Epithelial cell of proximal tubule (primary cell): Measurements from ENCODE around the gene VCAM1. TPM values are rescaled to one million over a fixed set of nuclear protein-coding genes. Genes with fewer than 3 reads are reported as not detected.

Experiments
- DNase-seq: peaks from one replicate; pipeline ENCODE4 v3.0.0-alpha.2; 2011; ENCODE audit warnings: low read depth
- H3K4me3 ChIP-seq: 2 replicates; pipeline ENCODE4 v1.5.1; 2011; ENCODE audit warnings: low read depth, mild to moderate bottlenecking, low read length
- total RNA-seq: library from RNA; depleted of rRNA; stranded (reverse); fragments of >200 nt; gene quantifications from 2 replicates; pipeline ENCODE4 v1.2.3, GENCODE V29; 2015
- TF ChIP-seq, protein P1 (sequence below): conservative IDR thresholded peaks from 2 replicates; pipeline ENCODE4 v1.5.1; 2012; ENCODE audit warnings: low read depth, mild to moderate bottlenecking, low read length

VCAM1 gene, protein sequence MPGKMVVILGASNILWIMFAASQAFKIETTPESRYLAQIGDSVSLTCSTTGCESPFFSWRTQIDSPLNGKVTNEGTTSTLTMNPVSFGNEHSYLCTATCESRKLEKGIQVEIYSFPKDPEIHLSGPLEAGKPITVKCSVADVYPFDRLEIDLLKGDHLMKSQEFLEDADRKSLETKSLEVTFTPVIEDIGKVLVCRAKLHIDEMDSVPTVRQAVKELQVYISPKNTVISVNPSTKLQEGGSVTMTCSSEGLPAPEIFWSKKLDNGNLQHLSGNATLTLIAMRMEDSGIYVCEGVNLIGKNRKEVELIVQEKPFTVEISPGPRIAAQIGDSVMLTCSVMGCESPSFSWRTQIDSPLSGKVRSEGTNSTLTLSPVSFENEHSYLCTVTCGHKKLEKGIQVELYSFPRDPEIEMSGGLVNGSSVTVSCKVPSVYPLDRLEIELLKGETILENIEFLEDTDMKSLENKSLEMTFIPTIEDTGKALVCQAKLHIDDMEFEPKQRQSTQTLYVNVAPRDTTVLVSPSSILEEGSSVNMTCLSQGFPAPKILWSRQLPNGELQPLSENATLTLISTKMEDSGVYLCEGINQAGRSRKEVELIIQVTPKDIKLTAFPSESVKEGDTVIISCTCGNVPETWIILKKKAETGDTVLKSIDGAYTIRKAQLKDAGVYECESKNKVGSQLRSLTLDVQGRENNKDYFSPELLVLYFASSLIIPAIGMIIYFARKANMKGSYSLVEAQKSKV
- 14.0 and 49.2 TPM in 2 replicates for total RNA-seq

DNA sequence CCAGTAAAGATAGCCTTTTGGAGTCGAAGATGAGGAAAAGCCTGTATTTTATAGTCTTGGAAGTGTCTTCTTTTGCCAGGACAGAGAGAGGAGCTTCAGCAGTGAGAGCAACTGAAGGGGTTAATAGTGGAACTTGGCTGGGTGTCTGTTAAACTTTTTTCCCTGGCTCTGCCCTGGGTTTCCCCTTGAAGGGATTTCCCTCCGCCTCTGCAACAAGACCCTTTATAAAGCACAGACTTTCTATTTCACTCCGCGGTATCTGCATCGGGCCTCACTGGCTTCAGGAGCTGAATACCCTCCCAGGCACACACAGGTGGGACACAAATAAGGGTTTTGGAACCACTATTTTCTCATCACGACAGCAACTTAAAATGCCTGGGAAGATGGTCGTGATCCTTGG is at the start of gene VCAM1:
Gene VCAM1 (plus strand): TSS at position 253 of the 400 bp plus-strand sequence. CDS start 119 bp downstream, at position 372.
- H3K4me3 ChIP-seq = peak within 1 kb of the TSS; percentile 74
- TF ChIP-seq, protein P1, sequence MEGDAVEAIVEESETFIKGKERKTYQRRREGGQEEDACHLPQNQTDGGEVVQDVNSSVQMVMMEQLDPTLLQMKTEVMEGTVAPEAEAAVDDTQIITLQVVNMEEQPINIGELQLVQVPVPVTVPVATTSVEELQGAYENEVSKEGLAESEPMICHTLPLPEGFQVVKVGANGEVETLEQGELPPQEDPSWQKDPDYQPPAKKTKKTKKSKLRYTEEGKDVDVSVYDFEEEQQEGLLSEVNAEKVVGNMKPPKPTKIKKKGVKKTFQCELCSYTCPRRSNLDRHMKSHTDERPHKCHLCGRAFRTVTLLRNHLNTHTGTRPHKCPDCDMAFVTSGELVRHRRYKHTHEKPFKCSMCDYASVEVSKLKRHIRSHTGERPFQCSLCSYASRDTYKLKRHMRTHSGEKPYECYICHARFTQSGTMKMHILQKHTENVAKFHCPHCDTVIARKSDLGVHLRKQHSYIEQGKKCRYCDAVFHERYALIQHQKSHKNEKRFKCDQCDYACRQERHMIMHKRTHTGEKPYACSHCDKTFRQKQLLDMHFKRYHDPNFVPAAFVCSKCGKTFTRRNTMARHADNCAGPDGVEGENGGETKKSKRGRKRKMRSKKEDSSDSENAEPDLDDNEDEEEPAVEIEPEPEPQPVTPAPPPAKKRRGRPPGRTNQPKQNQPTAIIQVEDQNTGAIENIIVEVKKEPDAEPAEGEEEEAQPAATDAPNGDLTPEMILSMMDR = no peak
- peak; percentile 59 for DNase-seq

DNA sequence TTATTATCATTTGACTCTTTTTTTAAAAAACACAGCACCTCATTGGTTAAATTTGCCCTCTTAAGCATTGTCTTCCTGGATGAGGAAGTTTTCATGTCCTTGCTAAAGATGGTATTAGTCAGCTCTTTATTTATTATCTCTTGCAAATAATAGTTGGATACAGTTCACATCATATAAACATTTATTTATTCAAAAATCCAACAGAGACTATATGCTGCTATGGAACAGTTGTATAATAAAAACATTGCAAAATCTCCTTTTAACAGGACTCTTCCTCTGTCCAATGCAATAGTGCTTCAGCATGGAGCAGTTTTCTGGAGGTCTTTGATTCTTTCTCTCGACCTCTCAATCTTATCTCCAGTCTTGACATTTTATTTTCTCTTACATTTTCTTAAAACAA is 49.5 kb upstream of the VCAM1 start:
- DNase-seq = no peak
- TF ChIP-seq, protein P1 = no peak
- H3K4me3 ChIP-seq = no peak overlapping the region

DNA sequence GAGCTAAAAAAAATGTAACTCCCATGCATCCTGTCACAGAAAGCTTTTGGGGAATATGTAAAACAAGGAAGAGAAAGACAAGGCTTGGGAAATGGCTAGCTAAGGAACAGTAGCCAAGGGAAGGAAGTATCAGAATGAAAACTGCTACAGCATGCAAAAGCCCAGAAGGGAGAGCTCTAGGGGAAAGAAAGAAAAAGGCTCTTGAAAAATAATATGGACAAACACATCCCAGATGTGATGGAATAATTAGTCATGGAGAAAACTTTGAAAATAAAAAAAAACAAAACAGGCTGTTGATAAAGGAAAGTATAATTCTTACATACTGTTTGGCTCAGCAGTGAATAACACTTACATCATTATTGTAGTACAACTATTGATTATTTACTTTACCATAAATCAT is 47.9 kb upstream of the VCAM1 start:
- no peak for DNase-seq
- TF ChIP-seq, protein P1 = no peak
- no peak overlapping the region for H3K4me3 ChIP-seq

DNA sequence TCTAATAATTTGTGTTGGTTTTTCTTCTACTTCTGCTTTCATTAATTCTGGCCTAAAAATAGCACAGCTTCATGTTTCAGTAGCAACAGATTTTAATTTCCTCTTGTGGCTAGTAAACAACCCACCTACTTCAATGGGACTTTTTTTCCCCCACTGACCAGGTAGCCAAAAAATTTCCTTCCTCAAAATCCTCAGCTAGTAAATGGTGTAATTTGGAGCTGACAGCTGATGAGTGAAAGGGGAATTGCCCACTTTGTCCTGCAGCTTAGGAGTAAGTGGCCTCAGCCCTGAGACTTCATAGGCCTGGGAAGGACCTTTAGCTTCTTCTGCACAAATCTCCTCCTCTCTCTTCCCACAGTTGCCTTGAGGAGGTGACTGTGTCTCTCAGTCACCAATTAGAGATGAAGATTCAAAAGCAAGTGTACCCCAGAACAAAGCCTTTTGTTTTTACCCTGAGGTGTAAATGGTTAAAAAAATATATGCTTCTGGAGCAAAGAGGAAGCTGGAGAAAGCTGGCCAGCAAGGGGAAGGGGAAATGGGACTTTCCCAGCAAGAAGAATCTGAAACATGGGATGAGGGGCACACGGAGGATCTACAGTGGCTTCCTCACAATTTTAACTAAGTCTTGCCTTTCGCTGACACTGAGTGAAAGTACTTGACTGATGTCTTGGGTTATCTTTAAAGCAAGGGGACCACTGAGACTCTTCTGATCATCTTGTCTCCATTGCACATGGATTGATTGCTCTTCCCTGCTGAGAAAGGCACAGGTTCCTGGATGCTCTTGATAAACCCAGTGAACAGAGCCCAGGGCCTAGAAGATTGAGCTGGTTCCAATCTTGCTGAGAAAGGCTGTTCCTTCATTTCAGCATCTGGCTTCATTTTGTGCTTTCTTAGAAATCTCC is 35.8 kb upstream of the VCAM1 start:
- no peak overlapping the region for H3K4me3 ChIP-seq
- DNase-seq = no peak
- TF ChIP-seq, protein P1 = no peak

DNA sequence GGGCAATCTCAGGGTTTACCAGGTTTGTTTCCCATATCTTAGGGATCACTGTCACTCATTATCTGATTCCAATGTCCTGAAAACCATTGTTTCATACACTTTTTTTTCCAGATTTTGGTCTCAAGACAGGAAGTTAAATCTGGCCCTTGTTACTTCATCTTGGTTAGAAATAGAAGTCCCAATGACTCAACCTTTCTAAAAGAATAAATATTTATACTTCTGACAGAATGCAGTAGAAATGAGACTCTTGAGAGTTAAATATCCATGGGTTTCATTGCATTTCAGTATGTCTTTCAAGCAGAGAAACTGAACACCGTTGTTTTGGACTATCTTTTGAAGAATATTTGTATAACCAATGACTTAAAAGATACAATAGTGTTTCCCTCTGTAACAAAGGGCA is 19.8 kb upstream of the VCAM1 start:
- DNase-seq = no peak
- TF ChIP-seq, protein P1 = no peak
- H3K4me3 ChIP-seq = no peak overlapping the region

DNA sequence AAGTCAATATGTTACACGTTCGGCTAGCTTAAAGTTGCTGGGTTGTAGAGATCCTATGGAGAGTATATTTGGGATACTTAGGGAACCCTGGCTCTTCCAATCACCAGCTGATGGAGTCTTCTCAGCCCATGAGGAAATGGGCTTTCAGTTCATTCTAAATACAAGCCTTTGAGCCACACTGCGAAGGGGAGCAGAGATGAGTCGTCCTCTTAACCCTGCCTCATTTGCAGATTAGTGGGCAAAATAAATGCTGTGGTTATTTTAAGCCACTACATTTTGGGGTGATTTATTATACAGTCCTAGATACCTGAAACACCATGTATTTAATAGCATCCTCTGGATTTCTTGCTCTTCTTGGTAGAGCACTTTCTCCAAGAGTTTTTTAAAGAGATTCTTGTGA is 19.0 kb upstream of the VCAM1 start:
- DNase-seq = no peak

More for the DNA sequence above, 19.0 kb upstream of the VCAM1 start:
- no peak overlapping the region for H3K4me3 ChIP-seq
- TF ChIP-seq, protein P1 = no peak
